HG03060 (cell line): ENCODE data around the gene SLC25A26.

ENCODE experiments used
- ATAC-seq: cut with Tn5 transposase; IDR thresholded peaks from one replicate; pipeline ENCODE4 v1.9.1; 2021; ENCODE audit warnings: low read depth, moderate number of reproducible peaks; ENCODE audit not compliant: unreplicated experiment

The SLC25A26 gene

DNA sequence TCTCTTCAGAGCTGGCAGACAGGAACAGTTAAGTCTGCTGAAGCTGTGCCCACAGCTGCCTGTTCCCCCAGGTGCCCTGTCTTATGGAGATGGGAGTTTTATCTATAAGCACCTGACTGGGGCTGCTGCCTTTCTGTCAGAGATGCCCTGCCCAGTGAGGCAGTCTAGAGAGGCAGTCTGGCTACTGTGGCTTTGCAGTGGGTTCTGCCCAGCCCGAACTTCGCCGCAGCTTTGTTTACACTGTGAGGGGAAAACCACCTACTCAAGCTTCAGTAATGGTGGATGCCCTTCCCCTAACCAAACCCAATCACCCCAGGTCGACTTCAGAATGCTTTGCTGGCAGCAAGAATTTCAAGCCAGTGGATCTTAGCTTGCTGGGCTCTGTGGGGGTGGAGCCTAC, 91.2 kb downstream of the SLC25A26 start:
- no peak for ATAC-seq

GRCh38 chr3:66314455-66314854, 93.7 kb downstream of the SLC25A26 start:
- no peak for ATAC-seq

DNA sequence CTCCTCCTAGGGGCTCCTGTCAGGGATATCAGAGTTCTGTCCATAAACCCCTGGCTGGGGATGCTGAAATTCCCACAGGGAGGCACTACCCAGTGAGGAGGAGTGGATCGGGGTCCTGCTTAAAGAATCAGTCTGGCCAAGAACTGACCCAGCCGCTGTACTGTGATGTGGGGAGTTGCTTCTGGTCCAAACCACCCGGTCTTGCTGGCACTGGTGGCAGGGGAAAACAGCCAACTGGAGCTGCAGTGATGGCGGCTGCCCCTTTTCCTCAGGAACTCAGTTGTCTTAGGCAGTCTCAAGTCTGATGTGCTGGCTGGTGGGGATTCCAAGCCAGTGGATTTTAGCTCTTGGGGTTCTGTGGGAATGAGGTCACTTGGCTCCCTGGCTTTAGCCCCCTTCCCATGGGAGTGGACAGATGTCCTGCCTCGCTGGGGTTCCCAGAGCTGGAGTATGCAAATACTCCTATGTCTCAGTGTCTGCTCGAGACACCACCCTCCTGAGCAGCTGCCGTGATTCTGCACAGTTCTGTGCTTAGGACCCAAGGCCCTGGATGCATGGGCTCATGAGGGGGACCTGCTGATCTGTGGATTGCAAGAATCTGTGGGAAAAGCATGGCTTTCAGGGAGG, 97.1 kb downstream of the SLC25A26 start:
- ATAC-seq = no peak

DNA sequence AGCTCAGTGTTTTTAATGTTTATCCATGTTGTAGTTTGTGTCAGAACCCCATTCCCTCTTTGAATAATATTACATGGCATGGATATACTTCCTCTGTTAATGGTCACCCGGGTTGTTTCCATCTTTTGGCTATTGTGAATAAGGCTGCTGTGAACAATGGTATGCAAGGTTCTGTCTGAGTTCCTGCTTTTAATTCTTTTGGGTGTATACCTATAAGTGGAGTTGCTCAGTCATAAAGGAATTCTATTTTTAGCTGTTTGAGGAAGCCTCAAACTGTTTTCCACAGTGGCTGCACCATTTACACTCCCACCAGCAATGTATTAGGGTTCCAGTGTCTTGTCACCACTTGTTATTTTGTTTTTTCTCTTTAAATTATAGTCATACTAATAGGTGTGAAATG, 99.6 kb downstream of the SLC25A26 start:
- no peak for ATAC-seq

- ATAC-seq = no peak
These were observed 101.6 kb downstream of the SLC25A26 start for GRCh38 chr3:66322436-66322835.

- ATAC-seq = no peak
These were observed 105.5 kb downstream of the SLC25A26 start for GRCh38 chr3:66326340-66326739.

- no peak for ATAC-seq
These were observed 114.9 kb downstream of the SLC25A26 start for GRCh38 chr3:66335671-66336070.

GRCh38 chr3:66336333-66336766, 115.5 kb downstream of the SLC25A26 start:
- ATAC-seq = no peak

- no peak for ATAC-seq
These were observed 118.1 kb downstream of the SLC25A26 start for GRCh38 chr3:66338927-66339326.

- ATAC-seq = no peak
These were observed 122.0 kb downstream of the SLC25A26 start for GRCh38 chr3:66342717-66343356.

- no peak for ATAC-seq
These were observed 123.6 kb downstream of the SLC25A26 start for GRCh38 chr3:66344391-66344811.

DNA sequence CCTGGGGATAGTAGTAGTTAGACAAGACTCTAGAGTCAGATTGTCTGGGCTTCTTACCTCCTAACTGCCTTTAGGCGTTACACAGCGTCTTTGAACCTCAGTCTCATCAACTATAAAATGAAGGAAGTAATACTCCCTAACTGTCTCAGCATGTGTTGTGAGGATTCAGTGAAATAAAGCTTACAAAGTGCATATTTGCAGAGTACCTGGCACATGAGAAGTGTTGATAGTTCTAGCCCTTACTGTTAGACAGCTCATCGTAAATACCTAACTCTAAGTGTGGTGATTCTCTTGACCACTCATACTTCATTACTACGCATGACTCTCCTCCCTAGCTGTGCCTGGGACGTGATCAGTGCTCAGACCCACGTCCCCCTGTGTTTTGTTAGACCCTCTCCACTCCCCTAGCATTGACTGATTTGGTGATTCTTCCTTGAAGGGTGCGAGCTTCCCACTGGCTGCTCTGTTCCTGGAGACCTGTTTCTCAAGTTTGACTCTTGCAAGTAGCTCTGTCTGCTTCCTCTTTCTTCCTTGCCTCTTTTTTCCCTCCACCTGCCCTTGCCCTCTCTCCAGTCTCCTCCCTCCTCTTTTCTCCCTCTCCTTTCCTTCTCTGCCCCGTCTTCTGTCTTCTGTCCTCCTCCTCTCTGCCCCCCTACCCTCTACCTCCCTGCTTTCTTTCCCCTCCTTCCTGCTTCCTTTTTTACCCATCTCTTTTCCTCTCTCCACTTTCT, 124.2 kb downstream of the SLC25A26 start:
- ATAC-seq = no peak

GRCh38 chr3:66348704-66349103, 127.9 kb downstream of the SLC25A26 start:
- ATAC-seq = no peak

- ATAC-seq = no peak
These were observed 129.8 kb downstream of the SLC25A26 start for GRCh38 chr3:66350601-66351000.

DNA sequence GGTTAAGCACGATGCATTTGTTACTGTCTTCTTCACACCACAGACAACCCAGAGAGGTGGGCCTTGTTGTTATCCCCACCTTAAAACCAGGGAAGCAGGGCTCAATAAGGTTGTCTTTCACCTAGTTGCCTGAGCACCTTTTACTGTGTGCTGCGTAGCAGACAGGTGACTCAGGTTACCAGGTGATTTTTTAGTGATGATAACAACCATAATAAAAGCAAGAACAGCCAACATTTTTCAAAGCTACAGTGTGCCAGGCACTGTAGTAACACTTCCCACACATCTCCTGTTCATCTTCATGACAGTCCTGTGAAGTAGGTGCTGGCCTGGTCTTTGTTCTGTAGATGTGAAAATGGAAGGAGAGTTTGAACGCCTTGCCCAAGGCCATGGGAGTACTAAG, 132.2 kb downstream of the SLC25A26 start:
- ATAC-seq = no peak

DNA sequence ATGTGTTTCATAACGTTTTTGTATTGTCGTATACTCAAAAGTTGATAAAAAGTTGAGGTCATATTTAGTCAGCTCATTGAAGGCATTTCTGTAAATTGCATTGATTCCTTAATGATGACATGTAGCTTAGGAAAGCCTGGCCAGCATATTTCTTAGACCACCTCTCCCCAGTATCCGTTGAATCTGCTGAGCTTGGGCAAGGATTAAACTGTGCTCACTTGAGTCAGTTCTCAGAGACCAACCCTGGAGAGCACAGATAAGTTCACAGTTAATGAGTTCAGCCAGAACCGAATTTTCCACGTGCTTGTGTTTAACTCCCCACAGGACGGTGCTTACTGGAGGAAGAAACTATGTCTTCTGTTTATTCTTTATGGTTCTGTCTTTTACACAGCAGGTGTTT, 132.7 kb downstream of the SLC25A26 start:
- ATAC-seq = no peak

DNA sequence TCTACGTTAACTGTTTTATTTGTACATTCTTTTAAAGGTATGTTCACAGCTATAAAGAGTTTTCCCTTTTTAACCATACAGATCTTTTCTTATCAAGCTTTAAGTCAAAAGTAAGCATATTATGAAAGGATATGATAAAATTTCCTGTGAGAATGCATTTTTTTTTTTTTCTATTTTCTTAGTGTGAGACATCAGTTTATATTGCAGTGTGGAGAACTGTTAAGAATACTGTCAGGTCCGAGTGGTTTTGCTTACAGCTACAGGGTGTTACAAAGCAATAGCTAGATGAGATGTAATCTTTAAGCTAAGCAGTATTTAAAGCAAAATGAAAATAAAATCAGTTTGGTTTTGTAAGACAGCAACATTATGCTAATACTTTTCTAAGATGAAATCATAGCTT, 133.2 kb downstream of the SLC25A26 start:
- no peak for ATAC-seq

DNA sequence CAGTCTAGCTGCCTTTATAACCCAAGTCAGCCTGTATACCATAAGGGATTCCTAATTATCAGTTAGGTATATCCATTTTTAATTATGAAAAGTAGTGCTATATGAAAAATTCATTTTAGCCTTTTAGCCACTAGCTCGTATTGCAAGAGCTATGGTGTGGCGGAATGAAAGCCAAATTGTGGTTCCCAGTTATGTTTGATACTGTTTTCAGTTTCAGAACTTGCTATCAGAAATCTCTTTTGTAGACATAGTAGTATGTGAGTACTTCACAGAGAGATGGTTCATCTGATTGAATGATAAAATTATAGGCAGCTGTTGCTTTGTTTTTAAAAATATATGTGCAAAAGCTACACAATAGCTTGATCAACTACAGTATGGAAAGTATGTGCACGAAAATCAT, 134.6 kb downstream of the SLC25A26 start:
- no peak for ATAC-seq

DNA sequence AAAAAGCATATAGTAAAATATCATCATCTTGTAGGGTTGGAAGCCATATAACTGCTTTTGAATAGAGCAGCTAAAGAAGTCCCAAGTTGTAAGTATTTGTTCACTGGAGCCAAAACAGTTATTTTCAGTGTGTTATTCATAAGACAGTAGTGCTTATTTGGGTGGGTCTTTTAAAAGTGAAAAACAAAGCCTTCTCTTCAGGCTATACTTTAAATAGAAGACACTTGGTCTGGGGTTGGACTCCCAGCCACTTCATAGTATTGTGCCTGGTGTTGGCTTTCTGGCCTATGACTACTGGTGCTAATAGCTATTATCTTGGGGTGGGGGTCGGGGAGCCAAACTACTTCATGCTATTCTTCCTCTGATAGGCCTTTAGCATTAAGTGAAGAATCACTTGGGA, 135.2 kb downstream of the SLC25A26 start:
- no peak for ATAC-seq

- ATAC-seq = no peak
These were observed 140.6 kb downstream of the SLC25A26 start for GRCh38 chr3:66361356-66361755.

GRCh38 chr3:66362541-66362941, 141.7 kb downstream of the SLC25A26 start:
- no peak for ATAC-seq

- no peak for ATAC-seq
These were observed 142.3 kb downstream of the SLC25A26 start for GRCh38 chr3:66363148-66363547.
